GM18873 (cell line): ENCODE results near the gene PDPK1.
A peak's percentile ranks its signal among the peaks of the same experiment; 100 is the strongest.

Source experiments
- ATAC-seq: cut with Tn5 transposase; IDR thresholded peaks from one replicate; pipeline ENCODE4 v1.9.1; 2021; ENCODE audit warnings: mild to moderate bottlenecking, moderate library complexity, moderate number of reproducible peaks; ENCODE audit not compliant: unreplicated experiment, low FRiP score

PDPK1 gene

DNA sequence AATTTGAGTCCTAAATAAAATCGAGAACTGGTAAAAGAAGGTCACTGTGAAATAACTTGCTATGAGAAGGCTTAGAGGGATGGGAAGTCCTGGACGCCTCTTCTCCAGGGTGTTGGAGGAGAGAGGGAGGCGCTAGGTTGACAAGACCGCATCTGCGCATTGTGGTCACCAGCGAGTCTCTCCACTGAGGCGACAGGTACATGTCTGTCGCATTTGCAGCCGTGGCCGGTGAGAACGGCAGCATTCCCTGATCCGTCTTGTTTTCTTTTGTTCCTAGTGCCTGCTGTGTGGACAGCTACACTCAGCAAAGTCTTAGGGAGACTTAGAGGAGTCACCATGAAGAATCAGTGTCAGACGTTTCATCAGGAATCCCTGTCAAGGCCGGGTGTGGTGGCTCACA is 32.1 kb upstream of the PDPK1 start:
- no peak for ATAC-seq

- ATAC-seq = peak; percentile 45
Observed at GRCh38 chr16:2507052-2507659, 30.7 kb upstream of the PDPK1 start.

GRCh38 chr16:2507665-2508064 is 30.2 kb upstream of the PDPK1 start:
- no peak for ATAC-seq

- ATAC-seq = no peak
Observed at GRCh38 chr16:2508722-2509400, 29.0 kb upstream of the PDPK1 start.

DNA sequence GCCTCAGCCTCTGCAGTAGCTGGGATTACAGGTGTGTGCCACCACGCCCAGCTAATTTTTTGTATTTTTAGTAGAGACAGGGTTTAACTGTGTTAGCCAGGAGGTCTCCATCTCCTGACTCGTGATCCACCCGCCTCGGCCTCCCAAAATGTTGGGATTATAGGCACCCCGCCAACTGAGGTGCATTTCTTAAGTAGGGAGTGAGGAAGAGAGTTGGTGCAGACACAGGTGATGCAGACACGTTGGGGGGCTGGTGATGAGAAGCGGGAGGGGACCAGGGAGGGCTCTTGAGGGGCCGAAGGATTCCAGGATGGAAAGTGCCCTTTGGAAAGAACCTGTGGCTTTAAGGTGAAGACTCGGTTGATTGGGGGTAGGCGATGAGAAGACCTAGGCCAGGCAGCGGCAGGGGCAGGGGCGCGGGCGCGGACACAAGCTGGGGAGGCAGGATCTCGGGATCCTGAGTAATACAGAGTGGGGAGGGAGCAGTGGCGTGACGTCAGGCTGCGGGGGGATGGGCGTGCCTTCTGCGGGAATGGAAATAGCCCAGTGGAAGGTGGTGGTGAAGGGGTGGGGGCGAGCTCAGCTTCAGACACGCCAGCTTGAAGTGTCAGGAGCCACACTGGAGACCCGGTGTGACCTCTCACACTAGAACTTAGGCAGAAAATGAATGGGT is 26.6 kb upstream of the PDPK1 start:
- ATAC-seq = no peak

- ATAC-seq = no peak
Observed at GRCh38 chr16:2511996-2512734, 25.7 kb upstream of the PDPK1 start.

GRCh38 chr16:2512735-2513404 is 25.0 kb upstream of the PDPK1 start:
- ATAC-seq = no peak

GRCh38 chr16:2513405-2514332 is 24.2 kb upstream of the PDPK1 start, which contains the start of gene ATP6V0C:
TSS of gene ATP6V0C (plus strand) at chr16:2513952. CDS start at chr16:2514104, 152 bp downstream.
- ATAC-seq = peak; percentile 40

DNA sequence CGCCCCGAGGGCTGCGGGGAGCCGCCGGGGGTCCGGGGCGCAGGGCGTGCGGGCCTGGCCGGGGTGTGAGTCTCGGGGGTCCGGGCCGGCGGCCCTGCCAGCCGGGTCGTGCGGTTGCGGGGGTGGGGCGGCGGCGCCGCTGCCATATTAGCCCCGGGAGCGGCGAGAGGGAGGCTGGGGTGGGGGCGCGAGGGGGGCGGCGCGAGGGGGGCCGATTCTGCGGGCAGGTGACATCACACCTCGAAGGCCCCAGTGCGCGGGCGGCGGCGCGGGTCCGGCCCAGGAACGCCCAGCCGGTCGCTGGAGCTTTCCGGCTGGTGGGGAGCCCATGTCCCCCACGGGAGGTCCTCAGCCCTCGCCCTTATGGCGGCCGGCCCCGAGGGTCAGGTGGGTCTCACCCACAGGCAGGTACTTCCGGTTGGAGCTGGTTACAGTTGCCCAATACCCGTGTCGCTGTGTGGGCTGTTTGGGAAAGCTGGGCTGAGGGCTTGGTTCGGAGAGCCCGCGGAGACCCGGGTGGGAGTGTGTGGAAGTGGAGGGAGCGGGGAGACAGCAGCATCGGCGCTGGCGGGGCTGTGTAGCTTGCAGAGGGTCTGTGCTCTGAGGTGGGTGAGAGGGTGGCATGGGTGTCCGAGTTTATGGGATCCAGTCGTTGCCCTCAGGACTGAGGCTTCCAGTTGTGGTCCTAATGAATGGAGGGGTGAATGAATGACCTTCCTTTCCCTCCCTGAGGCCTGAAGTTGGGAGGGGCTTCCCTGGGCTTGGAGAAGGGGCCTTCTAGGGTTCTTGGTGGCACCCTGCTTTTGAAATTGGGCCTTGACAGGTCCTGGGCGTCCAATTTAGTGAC is 23.3 kb upstream of the PDPK1 start:
- no peak for ATAC-seq

GRCh38 chr16:2515180-2515851 is 22.5 kb upstream of the PDPK1 start:
- no peak for ATAC-seq

GRCh38 chr16:2516391-2517240 is 21.2 kb upstream of the PDPK1 start:
- no peak for ATAC-seq

DNA sequence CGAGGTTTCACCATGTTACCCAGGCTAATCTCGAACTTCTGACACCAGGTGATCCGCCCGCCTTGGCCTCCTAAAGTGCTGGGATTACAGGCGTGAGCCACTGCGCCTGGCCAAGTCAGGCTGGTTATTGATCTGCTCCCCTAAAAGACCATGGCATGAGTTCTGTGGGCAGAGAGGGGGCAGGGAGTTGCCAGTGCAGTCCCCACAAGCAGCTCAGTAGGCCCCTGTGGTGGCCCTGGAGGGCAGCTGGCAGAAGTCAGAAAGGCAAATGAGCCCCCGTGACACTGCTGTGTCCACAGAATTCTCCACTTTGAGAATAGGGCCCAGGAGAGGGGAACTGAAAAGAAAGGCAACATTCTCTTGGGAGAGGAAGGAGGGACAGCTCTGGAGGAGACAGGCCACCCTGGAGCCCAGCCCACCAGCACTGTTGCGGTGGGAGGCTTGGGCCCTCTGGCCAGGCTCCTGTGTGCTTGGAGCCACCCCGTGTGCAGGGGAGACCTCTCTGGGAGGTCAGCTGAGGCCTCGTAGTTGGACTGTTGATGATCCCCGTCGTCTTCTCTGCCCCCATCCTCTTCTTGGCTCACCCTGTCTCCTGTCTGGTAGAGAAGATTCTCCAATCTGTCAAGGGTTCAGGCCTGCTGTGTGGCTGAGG is 19.7 kb upstream of the PDPK1 start:
- no peak for ATAC-seq

DNA sequence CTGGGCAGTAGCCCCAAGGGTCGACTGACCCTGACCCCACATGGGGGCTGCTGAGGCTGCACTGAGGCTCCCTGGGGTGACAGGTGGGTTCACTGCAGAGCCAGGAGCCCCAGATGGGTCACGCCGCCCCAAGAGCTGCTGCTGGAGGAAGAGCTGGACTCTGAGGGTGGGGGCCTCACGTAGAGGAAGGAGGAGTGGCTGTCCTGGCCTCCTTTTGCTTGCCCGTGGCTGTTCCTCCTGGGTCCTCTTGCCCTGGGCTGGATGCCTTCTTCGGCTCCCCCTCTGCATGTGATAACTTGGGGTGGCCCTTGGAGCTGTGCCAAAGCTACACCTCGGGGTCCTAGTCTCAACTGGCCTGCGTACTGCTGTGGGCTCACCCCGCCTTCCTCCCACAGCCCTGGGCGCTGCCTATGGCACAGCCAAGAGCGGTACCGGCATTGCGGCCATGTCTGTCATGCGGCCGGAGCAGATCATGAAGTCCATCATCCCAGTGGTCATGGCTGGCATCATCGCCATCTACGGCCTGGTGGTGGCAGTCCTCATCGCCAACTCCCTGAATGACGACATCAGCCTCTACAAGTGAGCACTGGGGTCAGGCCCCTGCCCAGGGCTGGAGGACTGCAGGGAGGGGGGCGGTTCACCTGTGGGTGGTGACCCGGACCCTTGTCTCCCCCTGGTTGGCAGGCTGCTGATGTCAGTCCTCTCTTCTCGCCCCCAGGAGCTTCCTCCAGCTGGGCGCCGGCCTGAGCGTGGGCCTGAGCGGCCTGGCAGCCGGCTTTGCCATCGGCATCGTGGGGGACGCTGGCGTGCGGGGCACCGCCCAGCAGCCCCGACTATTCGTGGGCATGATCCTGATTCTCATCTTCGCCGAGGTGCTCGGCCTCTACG is 18.8 kb upstream of the PDPK1 start:
- ATAC-seq = no peak

DNA sequence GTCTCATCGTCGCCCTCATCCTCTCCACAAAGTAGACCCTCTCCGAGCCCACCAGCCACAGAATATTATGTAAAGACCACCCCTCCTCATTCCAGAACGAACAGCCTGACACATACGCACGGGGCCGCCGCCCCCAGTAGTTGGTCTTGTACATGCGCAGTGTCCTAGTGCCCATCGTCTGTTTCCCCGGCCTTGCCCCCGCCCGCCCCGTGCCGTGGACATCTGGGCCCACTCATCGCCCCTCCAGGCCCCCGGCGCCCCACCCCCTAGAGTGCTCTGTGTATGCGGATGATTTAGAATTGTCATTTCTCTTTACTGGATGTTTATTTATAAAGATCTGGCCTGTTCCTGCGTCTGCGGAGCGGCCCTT is 18.1 kb upstream of the PDPK1 start:
- no peak for ATAC-seq

GRCh38 chr16:2520097-2520783 is 17.6 kb upstream of the PDPK1 start, which contains the start of gene AMDHD2:
TSS of gene AMDHD2 (plus strand) at chr16:2520371. CDS start at chr16:2520459, 88 bp downstream.
- ATAC-seq = no peak
